Right lung (tissue), 5 donors: Measurements from ENCODE around the gene PRDM16. TPM values are rescaled to one million over a fixed set of nuclear protein-coding genes. Genes with fewer than 3 reads are reported as not detected.

Experiments used
- DNase-seq, 2 donors: peaks; one replicate each; pipeline ENCODE4 v3.0.0-alpha.2; 2013
- polyA plus RNA-seq, 5 donors: library from polyadenylated mRNA; unstranded; fragments of 120-200 nt; gene quantifications; one replicate each; pipeline versions ENCODE4 v1.2.1 to v1.2.3, GENCODE V29; 2013; ENCODE audit warnings: inconsistent platforms in 1 of 5, low replicate concordance in 1 of 5; ENCODE audit not compliant: insufficient read length in 5 of 5, insufficient read depth in 1 of 5

Gene PRDM16
- polyA plus RNA-seq, 5 donors, result 9.8 to 16.0 (median 11.8) TPM

DNA sequence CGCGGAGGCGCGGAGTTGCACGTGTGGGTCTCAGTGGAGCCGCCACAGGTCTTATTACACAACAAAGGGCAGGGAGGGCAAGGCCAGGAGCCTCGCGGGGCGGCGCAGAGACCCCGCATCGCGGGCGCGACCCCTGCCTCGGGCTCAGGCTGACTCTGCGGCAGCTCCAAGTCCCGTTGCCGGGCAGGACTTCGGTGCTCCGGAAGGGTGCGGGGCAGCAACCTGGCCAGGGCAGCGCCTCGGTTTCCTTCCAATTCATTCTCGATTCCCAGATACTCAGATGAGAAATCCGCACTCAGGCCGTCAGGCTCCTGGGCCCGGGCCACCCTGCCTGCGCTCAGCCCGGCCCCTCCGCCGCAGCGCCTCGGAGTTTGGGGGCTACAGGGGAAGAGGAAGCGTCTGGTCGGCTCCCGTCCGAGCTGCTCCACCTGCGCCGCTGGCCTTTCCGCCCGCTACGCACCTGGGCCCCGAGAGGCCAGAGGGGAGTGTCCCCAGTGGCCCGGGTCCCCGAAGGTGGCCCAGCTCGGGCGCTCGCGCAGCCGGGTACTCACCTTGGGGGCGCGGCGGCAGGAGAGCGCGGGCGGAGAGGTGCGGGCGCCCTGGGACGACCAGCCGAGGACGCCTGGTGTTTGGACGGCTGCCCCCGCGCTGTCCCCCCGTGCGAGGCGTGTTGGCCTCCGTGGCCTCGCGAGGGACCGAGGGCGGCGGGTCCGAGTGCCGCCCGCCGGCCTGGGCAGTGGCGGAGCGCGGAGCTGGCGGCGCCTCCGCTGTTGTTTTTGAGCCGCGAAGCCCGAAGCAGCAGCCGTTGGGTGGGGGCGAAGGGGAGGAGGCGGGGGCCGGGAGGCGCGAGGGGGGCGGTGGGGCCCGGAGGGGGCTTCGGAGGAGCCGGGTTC, 1.1 kb upstream of the PRDM16 start:
- no peak for DNase-seq

DNA sequence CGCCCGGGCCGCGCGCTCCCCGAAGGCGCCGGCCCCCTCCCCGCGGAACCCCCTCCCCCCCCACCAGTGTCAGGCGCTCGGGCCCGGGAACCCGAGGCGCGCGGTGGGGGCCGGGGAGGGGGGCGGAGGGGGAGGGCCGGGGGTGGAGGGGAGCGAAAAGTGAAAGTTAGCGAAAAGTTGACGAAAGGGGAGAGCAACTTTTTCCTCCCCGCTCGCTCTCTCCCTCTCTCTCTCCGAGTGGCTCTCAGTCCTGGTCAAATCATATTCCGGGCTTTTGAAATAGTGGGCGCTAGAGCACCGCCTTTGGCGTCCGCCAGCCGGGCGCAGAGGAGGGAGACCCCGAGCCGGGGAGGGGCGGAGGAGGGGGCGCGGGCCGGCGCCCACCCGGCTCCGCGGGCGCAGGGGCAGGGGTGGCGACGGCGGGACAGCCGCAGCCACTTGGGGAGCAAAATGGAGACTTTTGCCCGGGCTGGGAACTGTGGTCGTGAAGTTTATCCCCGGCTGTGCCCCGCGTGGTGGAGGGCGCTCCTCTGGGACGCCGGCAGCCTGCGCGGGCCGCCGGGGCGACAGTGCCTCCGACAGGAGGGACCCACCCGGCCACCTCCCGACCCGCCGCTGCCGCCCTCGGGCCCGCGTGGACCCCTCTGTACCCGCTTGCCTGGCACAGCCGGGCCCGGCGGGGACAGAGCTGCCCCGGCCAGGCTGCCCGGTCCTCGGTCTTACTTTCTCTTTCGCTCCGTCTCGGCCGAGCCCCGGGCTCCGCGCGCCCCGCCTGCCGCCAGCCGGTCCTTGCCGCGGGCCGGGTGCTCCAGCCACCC, 697 bp downstream of the PRDM16 start:
- DNase-seq, result peak in 1 of 2 donors; percentile 77

DNA sequence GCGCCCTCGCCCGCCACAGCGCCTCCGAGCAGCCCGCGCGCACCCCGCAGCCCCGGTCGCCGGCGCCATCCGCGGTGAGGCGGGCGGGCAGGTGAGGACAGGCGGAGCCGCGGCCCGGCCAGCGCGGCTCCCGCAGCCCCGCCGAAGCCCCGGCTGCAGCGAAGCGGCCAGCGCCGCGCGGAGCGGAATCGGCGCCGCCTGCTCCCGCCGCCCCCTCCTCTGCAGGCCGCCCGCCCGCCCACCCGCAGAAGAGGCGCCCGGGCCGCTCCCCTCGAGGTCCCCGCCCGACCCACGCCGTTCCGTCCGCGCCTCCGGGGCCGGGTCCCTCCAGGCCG, 1.3 kb downstream of the PRDM16 start:
- no peak for DNase-seq

DNA sequence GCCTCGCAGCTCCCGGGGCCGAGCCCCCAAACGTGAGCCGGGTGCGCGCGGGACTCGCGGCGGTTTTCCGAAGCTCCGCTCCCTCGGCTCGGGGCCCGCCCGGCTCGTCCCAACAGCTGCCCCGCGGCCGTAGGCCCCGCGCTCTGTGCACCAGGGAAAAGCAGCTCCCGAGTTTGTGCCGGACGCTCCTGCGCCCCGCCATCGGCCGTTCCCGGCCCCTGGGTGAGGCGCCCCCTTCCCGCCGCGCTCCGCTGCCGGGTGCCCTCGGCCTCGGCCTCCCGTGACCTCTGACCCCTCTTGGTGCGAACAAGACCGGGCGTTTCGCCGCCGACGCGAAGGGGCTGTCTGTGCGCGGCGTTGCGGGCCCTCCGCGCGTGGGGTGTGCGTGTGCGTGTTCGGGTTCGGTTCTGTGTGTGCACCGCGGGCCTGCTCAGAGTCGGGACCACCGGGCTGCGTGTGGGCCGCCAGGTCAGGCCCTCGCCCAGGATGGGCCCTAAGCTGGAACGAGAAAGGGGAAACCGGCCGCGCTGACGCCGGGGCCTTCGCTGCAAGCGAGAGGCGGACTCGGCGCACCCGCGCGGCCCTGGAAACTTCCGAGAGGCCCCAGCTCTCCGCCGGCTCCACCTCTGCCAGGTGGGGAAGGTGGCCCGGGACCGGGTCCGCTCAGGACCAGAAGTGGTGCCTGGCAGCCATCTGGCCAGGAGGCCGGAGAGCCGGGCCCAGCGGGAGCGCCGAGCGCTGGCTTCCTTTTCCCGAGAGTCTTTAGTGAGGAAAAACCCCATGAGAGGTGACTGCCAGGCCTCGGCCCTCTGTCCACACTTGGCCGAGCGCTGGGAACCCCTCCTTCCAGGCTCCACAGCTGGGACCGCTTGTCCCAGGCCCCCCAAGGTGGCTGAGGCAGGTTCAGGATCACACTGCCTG, 1.9 kb downstream of the PRDM16 start:
- DNase-seq, result no peak

DNA sequence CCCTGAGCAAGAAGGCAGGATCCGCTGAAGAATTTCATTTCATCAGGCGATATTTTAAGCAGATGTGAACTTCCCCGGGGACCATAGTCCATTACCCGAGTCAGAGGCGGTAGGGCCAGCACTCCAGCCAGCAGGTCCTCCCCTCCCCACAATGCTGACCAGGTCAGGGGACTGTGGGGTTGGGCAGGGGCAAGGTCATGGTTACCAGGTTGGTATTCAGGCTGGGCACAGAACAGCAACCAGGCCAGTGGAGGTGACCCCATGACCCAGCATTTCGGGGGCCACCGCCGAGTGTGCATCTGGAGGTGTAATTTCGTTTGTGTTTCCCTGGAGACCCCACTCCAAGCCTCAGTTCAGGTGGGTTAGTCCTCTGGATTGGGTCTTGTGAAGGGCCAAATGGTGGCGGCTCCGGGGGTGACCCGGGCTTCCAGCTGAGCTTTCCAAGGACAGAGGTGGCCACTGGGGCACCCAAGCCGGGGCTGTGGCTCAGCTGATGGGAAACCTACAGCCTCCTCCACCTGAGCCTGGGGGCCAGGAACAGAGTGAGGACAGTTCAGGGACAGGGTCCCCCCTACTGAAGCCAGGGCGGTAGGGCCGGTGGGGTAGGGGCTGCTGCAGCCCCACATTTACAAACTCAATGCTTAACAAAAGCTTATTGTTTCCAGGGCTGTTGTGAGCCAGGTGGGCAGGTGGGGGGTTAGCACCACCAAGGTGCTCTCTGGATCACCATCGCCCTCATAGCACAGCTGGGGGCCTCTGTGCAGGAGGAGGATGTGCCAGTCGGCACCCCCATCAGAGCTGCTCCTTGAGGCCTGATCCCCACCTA, 2.8 kb downstream of the PRDM16 start:
- no peak for DNase-seq

DNA sequence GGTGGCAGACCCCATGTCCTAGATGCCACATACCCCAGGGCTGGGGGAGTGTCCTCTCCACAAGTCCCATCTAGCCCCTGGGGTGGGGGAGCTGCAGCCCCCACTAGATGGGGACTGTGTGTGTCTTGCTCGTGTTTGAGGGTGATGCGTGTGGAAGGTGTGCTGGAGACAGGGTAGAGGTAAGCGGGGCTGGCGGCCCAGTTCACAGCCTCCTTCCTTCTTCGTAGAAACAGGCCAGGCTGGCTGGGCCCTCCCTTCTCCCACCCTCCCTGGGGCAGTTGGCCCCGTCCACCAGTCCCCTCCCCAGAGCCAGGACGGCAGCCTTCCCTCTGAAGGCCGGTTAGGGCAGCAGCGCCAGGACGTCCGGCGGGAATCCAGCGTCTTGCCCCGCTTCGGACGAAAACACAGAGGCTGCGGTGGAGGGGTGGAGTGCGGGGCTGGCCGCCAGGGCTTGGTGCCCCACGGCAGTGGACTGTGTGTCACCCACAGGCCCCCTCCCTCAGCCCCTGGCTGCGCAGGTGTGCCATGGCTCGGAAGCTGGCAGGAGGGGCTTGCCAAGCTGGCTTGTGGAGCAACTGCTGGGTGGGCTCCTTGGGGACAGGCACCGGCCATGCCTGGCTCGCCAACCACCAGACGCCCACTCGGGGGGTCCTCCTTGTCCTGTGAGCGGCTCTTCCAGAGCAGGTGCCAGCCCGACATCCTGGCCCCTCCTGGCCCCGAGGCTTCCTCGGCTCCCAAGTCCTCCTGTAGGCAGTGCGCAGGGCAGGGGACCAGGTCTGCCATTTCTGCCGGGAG, 3.6 kb downstream of the PRDM16 start:
- no peak for DNase-seq

DNA sequence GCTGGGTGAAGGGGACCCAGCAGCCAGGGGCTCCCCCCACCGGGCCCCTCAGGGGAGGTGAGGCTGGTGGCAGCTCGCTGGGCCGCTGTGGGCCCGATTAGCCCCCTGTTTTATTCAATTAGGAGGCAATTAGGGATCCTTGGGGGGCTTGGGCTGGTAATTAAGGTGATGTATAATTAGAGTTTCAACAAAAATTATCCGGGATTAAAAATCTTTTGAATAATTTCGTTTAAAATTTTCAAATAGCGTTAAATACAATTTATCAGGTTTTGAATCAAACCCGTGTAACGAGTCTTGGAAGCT, 4.1 kb downstream of the PRDM16 start:
- no peak for DNase-seq

DNA sequence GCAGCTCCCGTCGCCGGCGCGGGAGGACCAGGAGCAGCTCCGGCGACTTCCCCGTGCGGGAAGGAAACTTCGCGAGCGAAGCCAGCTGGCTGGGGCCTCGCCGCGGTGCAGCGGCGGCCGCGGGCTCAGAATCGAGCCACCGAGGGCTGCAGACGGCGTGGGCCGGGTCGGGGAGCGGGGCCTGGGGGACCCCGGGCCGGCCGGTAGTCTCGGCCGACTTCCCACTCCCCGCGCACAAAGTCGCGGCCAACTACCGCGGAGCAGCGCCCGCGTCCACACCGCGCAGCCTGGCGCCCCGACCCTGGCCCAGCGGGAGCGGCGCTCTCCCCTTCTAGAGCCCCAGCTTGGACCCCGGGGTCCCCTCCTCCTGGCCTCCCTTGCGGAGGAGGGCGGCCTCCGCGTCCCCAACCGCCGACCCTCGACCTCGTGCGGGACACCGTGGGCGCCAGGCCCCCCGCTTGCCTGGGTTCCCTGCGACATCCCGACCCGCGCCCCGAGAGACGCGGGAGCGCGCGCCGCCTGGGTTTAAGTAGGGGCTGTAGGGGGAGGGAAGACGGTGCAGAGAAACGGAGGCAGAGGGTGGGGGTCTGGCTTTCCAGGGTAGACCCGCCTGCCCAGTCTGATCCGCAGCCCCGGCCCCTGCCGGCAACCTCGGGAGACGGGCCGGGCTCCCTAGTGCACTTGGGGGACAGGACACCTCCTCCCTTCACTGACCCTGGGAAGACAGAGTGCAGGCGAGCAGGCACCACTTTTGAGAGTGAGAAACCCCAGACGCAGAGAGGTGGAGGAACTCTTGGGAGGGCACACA, 4.7 kb downstream of the PRDM16 start:
- DNase-seq, result no peak

DNA sequence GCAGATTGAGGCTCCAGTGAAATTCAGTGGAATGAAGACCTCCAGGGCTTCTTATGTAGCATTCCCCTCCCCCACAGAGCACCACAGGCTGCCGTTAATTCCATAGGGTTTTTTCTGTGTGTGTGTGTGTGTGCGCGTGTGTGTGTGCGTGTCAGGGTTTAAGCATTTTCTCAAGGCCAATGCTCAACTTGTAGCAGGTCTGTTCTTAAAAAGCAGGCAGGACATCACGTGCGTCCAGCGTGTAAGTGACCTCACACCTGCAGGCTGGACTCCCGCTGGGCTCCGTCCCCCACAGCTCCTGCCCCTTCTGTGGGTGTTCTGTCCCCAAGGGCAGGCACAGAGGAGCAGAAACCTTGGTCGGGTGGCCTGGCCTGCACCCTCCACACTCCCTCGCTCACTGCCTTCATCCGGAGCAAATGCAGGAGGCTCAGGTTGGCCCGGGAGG, 5.3 kb downstream of the PRDM16 start:
- no peak for DNase-seq

DNA sequence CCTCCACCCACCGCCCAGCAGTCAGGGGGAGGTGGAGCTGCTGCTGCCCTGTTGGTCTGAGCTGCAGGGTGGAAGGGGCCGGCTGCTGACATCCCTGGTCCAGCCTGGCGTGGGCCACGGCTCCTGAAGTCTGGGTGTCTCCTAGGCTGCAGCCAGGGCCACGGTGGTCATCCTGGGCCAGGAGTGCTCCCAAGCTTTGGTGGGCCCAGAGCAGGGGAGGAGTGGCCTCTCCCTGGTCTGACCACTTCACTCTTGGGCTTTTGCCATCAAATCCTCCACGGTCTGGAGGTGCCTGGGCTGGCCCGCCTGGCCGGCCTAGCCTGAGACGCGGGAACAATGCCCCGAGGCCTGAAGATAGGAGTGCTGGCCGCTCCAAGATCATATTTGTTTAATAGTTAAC, 5.8 kb downstream of the PRDM16 start:
- DNase-seq, result no peak

DNA sequence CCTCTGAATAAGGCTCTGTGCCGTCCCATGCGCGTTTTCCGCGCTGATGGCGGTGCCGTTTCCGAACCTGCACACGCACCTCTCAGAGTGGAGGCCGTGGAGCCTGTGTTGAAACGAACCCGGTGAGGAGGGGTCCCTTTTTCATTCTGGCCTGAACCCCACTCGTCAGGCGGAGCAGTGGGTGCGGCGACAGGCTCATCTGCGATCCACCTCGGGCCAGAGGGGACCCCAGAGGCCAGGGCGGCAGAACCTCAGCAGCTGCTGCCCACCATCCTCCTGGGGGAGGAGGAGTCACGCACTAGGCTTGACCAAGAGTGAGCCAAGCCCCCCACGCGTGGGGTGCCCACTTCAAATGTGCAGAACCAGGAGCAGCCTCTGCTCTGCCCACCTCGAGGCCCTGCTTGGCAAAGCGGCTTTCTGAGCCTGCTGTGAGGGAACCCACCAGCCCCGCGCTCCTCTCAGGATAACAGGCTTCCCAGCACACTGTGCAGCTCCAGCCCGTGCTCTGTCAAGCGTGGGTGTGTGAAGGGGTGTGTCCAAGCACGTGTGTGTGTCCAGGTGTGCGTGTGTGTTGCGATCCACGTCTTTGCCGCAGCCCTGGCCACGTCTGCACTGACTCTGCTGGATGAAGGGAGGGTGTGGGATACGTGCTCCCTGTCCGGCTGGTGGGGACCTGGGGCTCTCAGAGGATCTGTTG, 6.8 kb downstream of the PRDM16 start:
- no peak for DNase-seq

DNA sequence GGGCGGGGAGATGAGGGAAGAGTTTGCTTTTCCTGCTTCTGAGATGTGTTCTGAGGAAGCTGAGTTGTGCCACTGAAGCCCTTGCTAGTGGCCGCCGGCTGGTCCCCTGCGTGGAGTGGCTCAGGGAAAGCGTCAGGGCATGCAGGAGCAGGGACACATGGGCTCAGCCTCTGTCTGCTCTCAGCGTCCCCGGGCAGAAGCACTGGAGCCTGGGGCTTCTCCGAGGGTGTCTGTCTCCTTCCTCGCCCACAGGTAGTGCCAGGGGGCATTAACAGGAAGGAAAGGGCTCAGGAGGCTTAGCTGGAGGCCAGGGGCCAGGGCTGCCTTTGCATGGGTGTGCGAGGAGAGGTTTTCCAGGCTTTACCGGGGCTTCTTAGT, 7.3 kb downstream of the PRDM16 start:
- no peak for DNase-seq

DNA sequence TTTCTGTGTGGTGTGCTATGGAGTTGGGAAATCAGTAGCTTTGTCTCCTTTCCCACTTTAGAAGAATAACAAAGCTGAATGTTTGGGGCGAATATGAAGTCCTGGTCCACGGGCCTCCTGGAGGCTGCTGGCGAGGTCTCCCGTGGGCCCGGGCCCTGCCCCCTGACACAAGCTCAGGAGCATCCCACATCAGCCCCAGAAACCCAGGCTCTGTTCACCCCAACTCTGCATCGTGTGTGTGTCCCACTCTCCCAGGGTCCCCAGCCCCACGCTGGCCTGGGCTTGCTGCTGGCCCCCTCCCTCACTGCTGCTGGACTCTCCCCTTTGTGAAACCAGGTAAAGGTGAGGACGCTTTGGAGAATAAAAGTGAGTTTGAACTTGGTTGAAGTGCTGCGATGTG, 8.1 kb downstream of the PRDM16 start:
- DNase-seq, result no peak

DNA sequence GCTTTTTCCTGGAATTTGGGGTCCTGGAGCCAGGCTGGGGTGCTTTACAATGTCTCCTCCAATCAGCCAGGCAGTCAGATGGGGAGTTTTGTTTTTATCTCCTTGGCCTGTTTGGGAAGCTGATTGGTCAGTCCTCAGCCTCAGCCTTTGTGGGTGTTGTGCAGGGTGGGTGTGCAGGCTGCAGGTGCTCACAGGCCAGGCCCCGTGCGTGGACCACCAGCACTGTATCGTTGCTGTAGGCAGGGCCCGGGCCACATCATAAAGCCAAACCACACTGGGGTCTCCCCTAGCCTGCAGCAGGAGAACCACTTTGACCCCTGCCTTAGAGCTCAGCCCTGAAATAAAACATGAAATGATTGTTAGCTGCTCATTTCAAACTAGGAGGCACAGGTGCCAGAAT, 8.6 kb downstream of the PRDM16 start:
- no peak for DNase-seq

DNA sequence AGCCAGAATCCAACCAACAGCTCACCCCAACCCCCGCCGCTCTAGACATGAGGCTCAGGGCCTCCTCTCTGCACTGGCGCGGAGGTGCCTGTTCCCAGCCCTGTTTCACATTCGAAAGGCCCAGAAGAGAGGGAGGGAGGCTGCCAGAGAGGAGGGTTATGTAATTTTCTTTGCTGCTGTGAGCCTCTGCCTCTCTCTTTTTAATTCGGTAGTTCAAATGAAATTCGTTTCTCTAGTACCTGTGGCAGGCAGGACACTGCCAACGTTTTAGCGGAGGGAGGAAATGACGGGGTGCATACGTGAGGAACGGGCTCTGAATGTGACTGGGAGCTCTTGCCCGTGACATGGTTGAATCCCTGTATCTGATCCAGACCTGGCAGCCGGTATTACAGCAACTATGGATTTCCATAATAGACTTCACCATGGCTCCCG, 9.4 kb downstream of the PRDM16 start:
- DNase-seq, result no peak

DNA sequence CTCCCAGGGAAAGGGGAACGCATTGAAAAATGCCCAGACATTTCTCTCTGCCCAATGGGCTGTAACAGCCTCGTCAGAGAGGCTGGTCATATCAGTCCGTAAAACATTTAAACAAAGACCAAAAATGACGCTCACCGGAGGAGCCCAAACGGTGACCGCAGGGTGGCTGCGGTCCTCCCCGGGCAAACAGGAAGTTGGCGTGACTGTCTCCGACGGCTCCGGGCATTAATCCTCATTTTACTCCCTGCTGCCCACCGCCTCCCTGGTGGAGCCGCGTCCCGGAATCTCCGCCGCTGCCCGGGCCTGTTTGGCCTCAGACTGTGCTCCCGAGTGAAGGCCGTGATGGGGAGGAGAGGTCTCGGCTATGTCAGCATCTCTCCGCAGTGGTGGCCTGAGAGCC, 9.9 kb downstream of the PRDM16 start:
- no peak for DNase-seq

DNA sequence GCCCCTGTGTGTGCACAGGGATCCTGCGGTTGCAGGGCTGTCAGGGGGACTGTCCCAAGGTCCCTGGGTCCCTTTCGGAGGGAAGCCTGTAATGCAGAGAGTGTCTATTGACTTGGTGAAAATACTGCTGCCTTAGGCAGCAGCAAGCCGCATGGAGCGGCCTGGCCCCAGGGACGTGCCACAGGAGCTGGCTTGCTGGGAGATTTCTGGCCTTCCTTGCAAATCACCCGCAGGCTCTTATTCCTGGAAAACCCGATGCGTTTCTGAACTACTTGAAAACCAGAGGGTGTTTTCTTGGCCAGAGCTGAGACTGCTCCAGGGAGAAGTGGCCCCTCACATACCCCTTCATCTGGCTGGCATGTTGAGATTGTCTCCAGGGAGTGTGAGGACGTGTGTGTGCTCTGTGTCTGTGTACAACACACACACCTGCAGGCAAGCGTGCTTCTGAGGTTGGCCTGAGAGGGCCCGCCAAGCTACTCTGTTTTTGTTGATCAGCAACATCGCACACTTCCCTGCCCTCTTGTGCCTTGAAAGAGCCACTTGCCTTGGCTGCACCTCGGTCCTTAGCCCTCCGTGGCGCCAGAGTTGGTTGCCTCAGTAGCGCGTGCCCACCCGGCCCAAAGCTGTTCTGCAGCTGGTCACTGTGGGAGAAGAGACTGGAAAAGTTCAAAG, 10.5 kb downstream of the PRDM16 start:
- no peak for DNase-seq
